Sigmoid colon (tissue), 7 donors: Measurements from ENCODE around the gene SH2B3. TPM values are rescaled to one million over a fixed set of nuclear protein-coding genes. Genes with fewer than 3 reads are reported as not detected.

Experiments
- DNase-seq: peaks from one replicate; pipeline ENCODE4 v3.0.0-alpha.2; 2019
- H3K27ac ChIP-seq, 4 donors: fragments of 200-600 bp; sonication (generic); one replicate each; pipeline ENCODE4 v1.5.1; 2016 to 2019; ENCODE audit warnings: mild to moderate bottlenecking in 1 of 4
- H3K27me3 ChIP-seq, 3 donors: fragments of 200-600 bp; sonication (generic); one replicate each; pipeline ENCODE4 v1.5.1; 2019; ENCODE audit warnings: mild to moderate bottlenecking in 1 of 3
- H3K36me3 ChIP-seq, 4 donors: fragments of 200-600 bp; sonication (generic); one replicate each; pipeline ENCODE4 v1.5.1; 2016 to 2019
- H3K4me1 ChIP-seq, 4 donors: fragments of 200-600 bp; sonication (generic); one replicate each; pipeline ENCODE4 v1.5.1; 2017 to 2019
- H3K4me3 ChIP-seq, 4 donors: fragments of 200-600 bp; sonication (generic); one replicate each; pipeline ENCODE4 v1.5.1; 2017 to 2019; ENCODE audit warnings: mild to moderate bottlenecking in 2 of 4, moderate library complexity in 1 of 4
- H3K9me3 ChIP-seq, 4 donors: fragments of 200-600 bp in 3 of 4; sonication (generic) in 3 of 4; one replicate each; pipeline versions ENCODE4 v1.5.1 to v1.6.1; 2013 to 2019
- CTCF ChIP-seq, 4 experiments: fragments of 450-650 bp in 3 of 4; fragments of 200-600 bp in 1 of 4; IDR thresholded peaks; one replicate each; pipeline ENCODE4 v1.5.1; 2016 to 2019; ENCODE audit warnings: antibody characterized with exemption in 4 of 4, mild to moderate bottlenecking in 3 of 4, moderate library complexity in 2 of 4
- EP300 ChIP-seq, 4 donors: sonication (generic); formaldehyde crosslinking; IDR thresholded peaks; one replicate each; pipeline ENCODE4 v1.6.1; 2017; ENCODE audit warnings: antibody characterized with exemption in 4 of 4
- POLR2A ChIP-seq, 2 donors: fragments of 450-650 bp; IDR thresholded peaks; one replicate each; pipeline ENCODE4 v1.6.1; 2016; ENCODE audit warnings: antibody characterized with exemption in 2 of 2, mild to moderate bottlenecking in 2 of 2, moderate library complexity in 2 of 2
- POLR2AphosphoS5 ChIP-seq, 4 donors: sonication (generic); formaldehyde crosslinking; IDR thresholded peaks; one replicate each; pipeline ENCODE4 v1.6.1; 2017; ENCODE audit warnings: antibody characterized with exemption in 4 of 4
- WGBS, 2 donors: extraction: QIAGEN DNeasy Blood & Tissue Kit; methylation state at CpG; one replicate each; pipeline ENCODE4 v1.1.7; 2013; 5-methylcytosine and 5-hydroxymethylcytosine counted together
- intact Hi-C: fragments of 100-400 bp; cut with DNase I; formaldehyde crosslinking; loops from one replicate; pipeline ENCODE4 v1.15.1; 2023
- polyA plus RNA-seq, 3 donors: library from polyadenylated mRNA; stranded (reverse); fragments of 200-250 nt; gene quantifications; one replicate each; pipeline ENCODE4 v1.2.3, GENCODE V29; 2013
- total RNA-seq, 4 donors: library from RNA; depleted of rRNA; stranded (reverse); fragments of >200 nt; gene quantifications; one replicate each; pipeline ENCODE4 v1.1.0, GENCODE V29; 2016
- donor health status: healthy with polysubstance abuse.
- donor health status: Bipolar disorder and iron deficiency.
- donor health status: healthy.

Gene SH2B3
- total and polyA plus RNA-seq, 7 donors = 10.4 to 32.5 (median 14.1) TPM

GRCh38 chr12:111409403-111409779 lies 3.7 kb downstream of the SH2B3 start:
- peak overlapping the region in 1 of 4 donors; percentile 11 for H3K4me3 ChIP-seq
- TF ChIP-seq POLR2A (IDR thresholded peaks at IDR 0.05) = no peak
- TF ChIP-seq EP300 (IDR thresholded peaks at IDR 0.05) = no peak
- TF ChIP-seq POLR2AphosphoS5 (IDR thresholded peaks at IDR 0.05) = no peak
- no peak for TF ChIP-seq CTCF (IDR thresholded peaks at IDR 0.05)
- H3K27ac ChIP-seq = peak overlapping the region; percentile 68 to 84 (median 74)
- no peak for DNase-seq
- intact Hi-C loops = loop anchor here (10.0 kb wide), 1 partner anchor 265 kb away; no protein-coding TSS in a partner anchor
- 39 to 73% methylated on average over 15 of the region's 15 CpGs for WGBS, 2 donors
- H3K27me3 ChIP-seq = no peaks in the 10 kb centered on the region
- H3K9me3 ChIP-seq = no peaks in the 10 kb centered on the region
- H3K36me3 ChIP-seq = no peaks in the 10 kb centered on the region
- H3K4me1 ChIP-seq = peaks cover 0 to 90% (median 61%) of the 10 kb centered on the region in 4 donors

GRCh38 chr12:111409780-111410430 lies 4.2 kb downstream of the SH2B3 start:
- Histone ChIP-seq H3K4me3 (peak overlapping the region in 1 of 4 donors; percentile 11), H3K4me1 (peaks cover 0 to 85% (median 56%) of the 10 kb centered on the region in 4 donors), H3K9me3 (no peaks in the 10 kb centered on the region), H3K27me3 (no peaks in the 10 kb centered on the region), H3K27ac (peak overlapping the region; percentile 68 to 84 (median 74)), H3K36me3 (no peaks in the 10 kb centered on the region)
- peak; percentile 81 for DNase-seq
- intact Hi-C loops = loop anchor here (10.0 kb wide), 1 partner anchor 265 kb away; no protein-coding TSS in a partner anchor
- TF ChIP-seq POLR2A (IDR thresholded peaks at IDR 0.05) (no peak), POLR2AphosphoS5 (IDR thresholded peaks at IDR 0.05) (peak in 2 of 4 donors; percentile 10 to 17)
- WGBS, 2 donors = 53 to 71% methylated on average over 14 of the region's 14 CpGs

- H3K27me3 ChIP-seq = no peaks in the 10 kb centered on the region
- H3K4me1 ChIP-seq = peaks cover 0 to 80% (median 52%) of the 10 kb centered on the region in 4 donors
- intact Hi-C loops = no loop called here
- H3K9me3 ChIP-seq = no peaks in the 10 kb centered on the region
- 76 to 82% methylated on average over 12 of the region's 12 CpGs for WGBS, 2 donors
- H3K36me3 ChIP-seq = no peaks in the 10 kb centered on the region
- DNase-seq = no peak
- peak overlapping the region; percentile 68 to 84 (median 74) for H3K27ac ChIP-seq
- no peak for TF ChIP-seq EP300 (IDR thresholded peaks at IDR 0.05)
- no peak for TF ChIP-seq POLR2A (IDR thresholded peaks at IDR 0.05)
- TF ChIP-seq POLR2AphosphoS5 (IDR thresholded peaks at IDR 0.05) = no peak
- TF ChIP-seq CTCF (IDR thresholded peaks at IDR 0.05) = no peak
- H3K4me3 ChIP-seq = no peak overlapping the region
Measured at GRCh38 chr12:111410431-111411184, 4.9 kb downstream of the SH2B3 start.

GRCh38 chr12:111411185-111411764 lies 5.6 kb downstream of the SH2B3 start:
- H3K36me3 ChIP-seq = no peaks in the 10 kb centered on the region
- WGBS, 2 donors = 84 to 91% methylated on average over 8 of the region's 8 CpGs
- H3K9me3 ChIP-seq = no peaks in the 10 kb centered on the region
- no peak overlapping the region for H3K4me3 ChIP-seq
- TF ChIP-seq EP300 (IDR thresholded peaks at IDR 0.05) (no peak), CTCF (IDR thresholded peaks at IDR 0.05) (no peak), POLR2AphosphoS5 (IDR thresholded peaks at IDR 0.05) (no peak), POLR2A (IDR thresholded peaks at IDR 0.05) (no peak)
- intact Hi-C loops = no loop called here
- DNase-seq = no peak
- H3K4me1 ChIP-seq = peaks cover 0 to 78% (median 51%) of the 10 kb centered on the region in 4 donors
- peak overlapping the region; percentile 49 to 77 (median 70) for H3K27ac ChIP-seq
- H3K27me3 ChIP-seq = no peaks in the 10 kb centered on the region
